ENCODE data around the gene RRAS.
A peak's percentile ranks its signal among the peaks of the same experiment; 100 is the strongest.

RRAS gene

DNA sequence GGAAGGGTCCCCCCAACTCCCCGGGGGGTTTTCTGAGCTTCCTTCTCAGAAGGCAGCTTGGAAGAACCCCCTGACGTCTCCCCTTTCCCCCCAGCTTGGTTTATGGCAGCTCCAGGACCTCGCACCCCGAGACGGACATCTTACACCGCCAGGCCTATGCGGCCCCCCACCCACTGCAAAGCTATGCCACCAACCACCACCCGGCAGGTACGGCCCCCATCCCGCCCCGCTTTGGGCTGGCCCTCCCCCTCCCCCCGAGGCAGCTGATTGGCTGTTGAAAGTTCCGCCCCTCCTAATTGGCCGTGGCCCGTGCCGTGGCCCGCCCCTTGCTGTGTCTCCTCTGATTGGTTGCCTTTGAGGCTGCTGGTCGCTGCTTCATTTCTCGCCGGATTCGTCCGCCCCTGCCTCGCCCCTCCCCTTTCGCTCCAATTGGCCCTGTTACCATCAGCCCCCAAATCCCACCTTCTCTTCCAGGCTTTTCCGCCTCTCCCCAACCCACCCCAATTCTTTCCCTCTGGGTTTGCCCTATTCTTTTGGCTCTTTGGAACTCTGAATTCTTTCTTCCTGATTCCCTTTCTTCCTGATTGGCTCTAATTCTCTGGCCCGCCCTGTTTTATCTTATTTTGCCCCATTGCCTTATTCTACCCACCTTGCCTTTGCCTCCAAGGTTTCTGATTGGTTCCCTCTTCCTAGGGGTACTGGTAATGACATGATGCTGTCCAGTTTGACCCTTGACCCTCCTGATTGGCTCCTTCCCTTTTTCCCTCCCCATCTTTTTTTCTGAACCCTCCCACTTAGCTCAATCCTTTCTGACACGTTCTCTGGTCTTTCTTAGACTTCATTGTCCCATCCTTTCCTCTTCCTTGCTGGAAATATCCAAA, 46.5 kb downstream of the RRAS start:
- DNase-seq = peak; percentile 81

DNA sequence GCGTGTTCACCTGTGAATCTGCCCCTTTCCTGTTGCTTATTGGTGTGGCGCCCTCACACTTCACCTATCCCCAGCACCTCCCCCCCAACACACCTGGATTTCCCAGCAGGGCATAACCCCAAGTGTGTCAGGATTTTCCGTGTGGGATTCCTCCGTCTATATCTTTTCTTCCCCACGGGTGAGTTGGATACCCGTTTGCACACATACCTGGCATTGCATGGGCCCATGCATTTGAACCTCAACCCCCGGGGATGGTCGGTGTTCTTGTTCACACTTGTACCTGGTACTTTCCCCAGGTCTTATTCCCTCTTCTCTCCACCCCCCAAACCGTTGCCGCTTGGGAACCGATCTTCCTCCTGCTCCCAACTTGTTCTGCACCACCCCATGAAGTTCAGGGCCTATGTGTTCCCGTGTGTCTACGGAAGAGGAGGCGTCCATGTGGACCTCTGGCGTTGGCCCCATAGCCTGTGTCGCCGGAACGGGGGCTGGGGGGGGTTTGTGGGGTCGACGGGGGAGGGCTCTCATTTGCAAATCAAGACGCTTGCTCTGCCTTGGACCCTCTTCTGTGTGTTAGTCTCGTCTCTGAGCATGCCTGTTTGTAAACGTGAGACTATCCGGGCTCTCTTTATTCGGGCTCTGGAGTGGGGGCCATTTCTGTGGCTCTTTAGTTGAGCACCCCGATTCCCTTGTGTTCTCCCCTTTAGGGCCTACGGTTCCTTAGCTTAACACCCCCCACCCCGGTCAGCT, 47.3 kb downstream of the RRAS start:
- no peak for DNase-seq

DNA sequence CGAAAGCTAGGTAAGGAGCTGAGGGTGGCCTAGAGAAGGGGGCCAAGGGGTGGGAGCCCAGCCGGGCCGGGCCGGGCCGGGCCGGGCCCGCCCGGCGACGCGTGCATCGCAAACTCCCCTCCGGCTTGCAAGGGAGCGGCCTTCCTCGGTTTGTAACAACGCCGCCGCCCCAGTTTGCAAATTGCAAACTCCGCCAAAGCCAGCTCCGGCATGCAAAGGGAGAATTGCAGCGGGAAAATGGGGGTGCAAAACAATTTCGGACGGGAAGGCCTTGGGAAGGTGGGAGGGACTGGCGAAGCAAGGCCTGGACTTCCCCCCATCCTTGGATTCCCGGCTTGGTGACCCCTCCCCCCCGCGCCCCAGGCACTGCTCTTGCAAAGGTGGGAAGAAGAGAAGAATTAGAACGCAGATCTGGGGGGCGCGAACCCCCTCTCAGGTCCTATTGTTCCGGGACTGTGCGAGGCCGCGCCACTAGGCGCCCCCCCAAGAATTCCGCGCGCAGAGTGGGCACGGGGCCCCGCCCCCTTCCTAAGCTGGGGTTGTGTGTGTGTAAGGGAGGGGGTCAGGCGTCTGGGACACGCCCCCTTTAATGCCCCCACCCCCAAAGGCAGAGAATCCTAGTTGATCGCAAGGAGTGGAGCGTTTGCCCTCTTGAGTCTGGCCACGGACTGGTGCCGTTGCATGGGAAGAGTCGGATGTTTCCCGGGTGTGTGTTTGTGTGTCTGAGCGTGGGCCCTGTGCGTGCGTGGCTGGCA, 48.0 kb downstream of the RRAS start:
- peak; percentile 18 for DNase-seq

DNA sequence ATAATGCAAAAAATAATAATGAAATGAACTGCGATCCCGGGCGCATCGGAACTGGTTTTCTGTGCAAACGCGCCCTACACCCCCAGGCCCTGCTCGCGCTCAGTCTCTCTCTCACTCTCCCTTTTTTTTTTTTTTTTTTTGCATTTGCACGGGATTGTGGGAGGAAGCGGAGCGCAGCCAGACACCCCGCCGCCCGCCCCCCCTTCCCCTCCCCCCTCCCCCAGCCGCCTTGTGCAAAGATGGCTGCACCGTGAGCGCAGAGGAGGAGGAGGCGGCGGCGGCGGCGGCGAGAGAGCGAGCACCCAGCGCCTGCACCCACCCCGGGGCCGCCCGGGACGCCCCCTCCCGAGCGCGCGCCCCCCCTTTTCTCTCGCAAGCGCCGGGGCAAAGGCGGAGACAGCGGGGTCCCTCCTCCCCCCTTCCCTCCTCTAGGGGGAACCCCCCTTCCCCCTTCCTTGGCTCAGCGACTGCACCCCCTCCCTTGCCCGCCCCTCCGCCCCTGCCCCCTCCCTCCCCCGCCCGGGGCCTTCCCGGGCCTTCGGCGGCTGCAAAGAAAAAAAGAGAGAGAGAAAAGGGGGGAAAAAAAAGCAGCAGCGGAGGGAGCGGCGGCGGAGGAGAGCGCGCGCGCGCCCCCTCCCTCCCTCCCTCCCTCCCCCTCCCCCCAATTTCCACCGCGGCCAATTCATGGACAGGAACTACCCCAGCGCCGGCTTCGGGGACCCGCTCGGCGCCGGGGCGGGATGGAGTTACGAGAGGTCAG, 48.8 kb downstream of the RRAS start, which contains the start of gene PRR12:
Gene PRR12, plus strand, starts transcription at position 212 of the 760 bp plus-strand sequence. Its CDS starts 473 bp downstream, at position 685.
- DNase-seq = peak; percentile 67

DNA sequence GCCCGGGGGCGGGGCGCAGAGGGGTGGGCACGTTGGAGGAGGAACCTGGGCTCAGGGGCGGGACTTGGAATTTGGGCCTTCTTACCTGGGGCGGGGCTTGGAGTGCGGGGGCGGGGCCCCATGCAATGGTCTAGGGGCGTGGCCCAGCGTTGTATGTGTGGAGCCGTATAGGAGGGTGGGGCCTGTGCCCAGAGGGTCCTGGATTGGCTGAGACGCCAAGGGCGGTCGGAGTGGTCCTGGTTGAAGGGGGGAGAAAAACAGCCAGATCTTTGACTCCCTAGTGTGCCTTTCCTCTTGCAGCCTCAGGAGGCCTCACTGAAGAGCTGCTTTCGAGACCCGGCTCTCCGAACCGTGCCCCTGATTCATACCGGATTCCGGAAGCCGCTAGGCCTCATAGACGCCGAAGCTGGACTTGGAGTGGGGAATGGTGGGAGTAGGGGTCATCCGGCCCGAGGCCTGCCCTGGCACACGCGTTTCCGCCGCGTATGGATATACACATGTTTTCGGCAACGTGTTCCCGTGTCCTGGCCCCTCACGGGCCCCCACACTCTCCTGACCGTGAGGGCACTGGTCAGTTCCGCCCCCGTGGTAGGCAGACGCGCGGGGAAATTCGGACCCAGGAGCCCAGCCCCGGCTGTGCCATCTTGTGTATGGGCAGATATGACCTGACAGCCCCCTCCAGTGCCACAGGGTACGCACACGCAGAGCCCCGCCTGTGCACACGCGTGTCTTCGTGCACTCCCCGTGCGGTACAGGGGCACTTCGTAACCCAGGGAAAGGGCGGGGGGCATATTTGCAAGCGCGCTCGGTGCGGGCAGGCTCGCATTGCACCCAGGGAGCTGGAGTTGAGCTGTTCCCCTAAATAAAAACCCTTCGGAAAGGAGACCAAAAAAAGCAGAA, 49.6 kb downstream of the RRAS start:
- DNase-seq = peak; percentile 90

DNA sequence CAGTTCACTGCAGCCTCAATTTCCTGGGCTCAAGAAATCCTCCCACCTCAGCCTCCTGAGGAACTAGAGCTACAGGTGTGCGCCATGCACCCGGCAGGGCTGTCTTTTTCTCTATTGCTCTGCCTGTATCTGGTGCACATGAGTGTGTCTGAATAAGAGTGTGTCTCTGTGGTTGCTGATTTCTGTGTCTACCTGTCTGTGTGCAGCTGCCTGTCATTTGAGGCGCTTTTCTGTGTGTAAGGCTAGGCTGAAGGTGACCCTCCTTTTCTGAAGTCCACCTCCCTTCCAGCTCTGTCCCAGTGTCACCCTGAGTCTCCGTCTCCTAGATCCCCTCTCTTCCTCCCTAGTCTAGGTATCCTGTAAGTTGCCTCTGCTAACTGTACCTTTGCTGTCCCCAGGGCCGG, 50.4 kb downstream of the RRAS start:
- no peak for DNase-seq

DNA sequence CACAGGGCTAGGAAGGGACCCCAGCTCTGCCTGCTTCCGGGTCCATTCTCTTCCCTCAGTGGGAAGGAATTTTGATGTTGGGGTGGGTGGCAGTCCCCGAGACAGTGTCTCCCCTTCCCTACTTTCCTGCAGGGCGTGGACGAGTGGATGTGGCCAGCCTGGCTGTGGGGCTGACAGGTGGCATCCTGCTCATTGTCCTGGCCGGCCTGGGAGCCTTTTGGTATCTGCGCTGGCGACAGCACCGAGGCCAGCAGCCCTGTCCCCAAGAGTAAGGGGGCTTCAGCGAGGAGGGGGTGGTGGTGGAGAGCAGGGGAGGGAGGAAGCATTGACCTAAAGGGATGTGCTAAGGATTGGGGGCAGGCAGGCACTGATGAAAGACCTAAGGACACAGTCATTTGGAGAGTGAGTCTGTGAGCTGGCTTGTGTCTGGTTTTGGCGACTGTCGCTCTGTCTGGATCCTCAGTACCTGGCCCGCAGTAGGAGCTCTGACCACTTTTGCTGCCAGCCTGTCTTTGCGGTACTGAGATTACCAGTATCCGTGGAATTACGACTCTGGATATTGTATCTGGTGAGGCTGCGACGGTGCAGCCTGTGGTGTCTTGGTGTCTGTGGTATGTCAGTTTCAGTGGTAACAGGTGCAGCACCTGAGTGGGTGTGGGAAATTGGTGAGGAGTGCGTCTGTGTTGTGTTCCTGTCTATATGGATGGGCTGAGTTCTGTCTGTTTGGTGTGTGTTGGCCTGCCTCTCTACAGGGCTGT, 51.4 kb downstream of the RRAS start:
- DNase-seq = no peak

DNA sequence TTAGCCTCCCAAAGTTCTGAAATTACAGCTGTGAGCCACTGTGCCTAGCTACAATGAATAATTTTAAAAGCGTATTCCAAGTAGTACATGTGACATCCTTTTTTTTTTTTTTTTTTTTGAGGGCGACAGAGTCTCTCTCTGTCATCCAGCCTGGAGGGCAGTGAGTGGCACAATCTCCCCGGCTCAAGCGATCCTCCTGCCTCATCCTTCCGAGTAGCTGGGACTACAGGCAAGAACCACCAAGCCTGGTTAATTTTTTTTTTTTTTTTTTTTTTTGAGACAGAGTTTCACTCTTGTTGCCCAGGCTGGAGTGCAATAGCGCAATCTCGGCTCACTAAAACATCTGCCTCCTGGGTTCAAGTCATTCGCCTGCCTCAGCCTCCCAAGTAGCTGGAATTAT, 52.7 kb downstream of the RRAS start:
- no peak for DNase-seq
